SK-N-SH (cell line): Measurements from ENCODE around the gene ADD2. TPM values are rescaled to one million over a fixed set of nuclear protein-coding genes. Genes with fewer than 3 reads are reported as not detected.

Experiments used
- CTCF ChIA-PET: fragments of 300-600, 350-600 bp; formaldehyde crosslinking; extraction: SDS; loops from one replicate; lab custom pipeline; 2021; lab: Yijun Ruan, JAX
- POLR2A ChIA-PET: fragments of 350-600 bp; sonication (Branson Sonifier 250); formaldehyde crosslinking; extraction: SDS; loops from one replicate; lab custom pipeline; 2020; ENCODE audit warnings: antibody characterized with exemption, inconsistent platforms; lab: Yijun Ruan, JAX
- DNase-seq: peaks from one replicate; pipeline ENCODE4 v3.0.0; 2012
- H2AFZ ChIP-seq: fragments of 200-600 bp; sonication (generic); 2 replicates; pipeline ENCODE4 v1.8.1; 2016; ENCODE audit warnings: antibody characterized with exemption, mild to moderate bottlenecking, low read depth
- H3F3A ChIP-seq: fragments of 200-600 bp; sonication (generic); replicated peaks from 2 replicates; pipeline ENCODE3; 2016; ENCODE audit warnings: antibody characterized with exemption, mild to moderate bottlenecking; ENCODE audit not compliant: insufficient read depth
- H3K27ac ChIP-seq, 2 experiments: fragments of 200-500 bp in 1 of 2; fragments of 200-600 bp in 1 of 2; sonication (Bioruptor generic) in 1 of 2; sonication (generic), shearing (Covaris generic) in 1 of 2; 2 replicates each; pipeline versions ENCODE4 v1.5.1 to v1.6.1; 2014 to 2016; ENCODE audit warnings: low read depth in 2 of 2, inconsistent platforms in 1 of 2, low read length in 1 of 2, mild to moderate bottlenecking in 1 of 2, mixed read lengths in 1 of 2
- H3K27me3 ChIP-seq: fragments of 200-600 bp; sonication (generic), shearing (Covaris generic); 2 replicates; pipeline ENCODE4 v1.6.1; 2016; ENCODE audit warnings: mixed run types; ENCODE audit not compliant: insufficient read depth
- H3K36me3 ChIP-seq, 2 experiments: fragments of 200-500 bp in 1 of 2; fragments of 200-600 bp in 1 of 2; sonication (Bioruptor generic) in 1 of 2; sonication (generic) in 1 of 2; replicated peaks in 1 of 2; 2 replicates each; pipeline versions ENCODE3 to v1.5.1; 2014 to 2016; ENCODE audit warnings: low read length in 1 of 2, mild to moderate bottlenecking in 1 of 2; ENCODE audit not compliant: insufficient read depth in 2 of 2, control insufficient read depth in 1 of 2
- H3K4me1 ChIP-seq, 2 experiments: fragments of 200-500 bp in 1 of 2; fragments of 200-600 bp in 1 of 2; sonication (Bioruptor generic) in 1 of 2; sonication (generic), shearing (Covaris generic) in 1 of 2; 2 replicates each; pipeline versions ENCODE4 v1.5.1 to v1.6.1; 2014 to 2016; ENCODE audit warnings: low read depth in 1 of 2, low read length in 1 of 2, mixed run types in 1 of 2; ENCODE audit not compliant: insufficient read depth in 2 of 2, control insufficient read depth in 1 of 2
- H3K4me2 ChIP-seq: fragments of 200-600 bp; sonication (generic), shearing (Covaris generic); 2 replicates; pipeline ENCODE4 v1.6.1; 2017; ENCODE audit warnings: mixed run types
- H3K4me3 ChIP-seq, 2 experiments: fragments of 200-500 bp in 1 of 2; fragments of 200-600 bp in 1 of 2; sonication (Bioruptor generic) in 1 of 2; sonication (generic), shearing (Covaris generic) in 1 of 2; 2 replicates each; pipeline versions ENCODE4 v1.5.1 to v1.8.1; 2014 to 2016; ENCODE audit warnings: low read depth in 2 of 2, inconsistent platforms in 1 of 2, low read length in 1 of 2, mild to moderate bottlenecking in 1 of 2, mixed read lengths in 1 of 2, moderate library complexity in 1 of 2
- H3K79me2 ChIP-seq: fragments of 200-600 bp; sonication (generic); 2 replicates; pipeline ENCODE4 v1.8.1; 2017; ENCODE audit warnings: mild to moderate bottlenecking; ENCODE audit not compliant: insufficient read depth
- H3K9ac ChIP-seq: fragments of 200-600 bp; sonication (generic); 2 replicates; pipeline ENCODE4 v1.6.1; 2017; ENCODE audit warnings: mixed run types
- H3K9me2 ChIP-seq: fragments of 200-600 bp; sonication (generic); 2 replicates; pipeline ENCODE4 v1.6.1; 2017; ENCODE audit warnings: mixed run types
- H3K9me3 ChIP-seq: fragments of 200-600 bp; sonication (generic); 2 replicates; pipeline ENCODE4 v1.6.1; 2017; ENCODE audit warnings: mixed run types, mild to moderate bottlenecking, moderate library complexity
- H4K20me1 ChIP-seq: fragments of 200-600 bp; sonication (generic); 2 replicates; pipeline ENCODE4 v1.6.1; 2017; ENCODE audit warnings: mild to moderate bottlenecking, mixed run types; ENCODE audit not compliant: insufficient read depth
- CHD2 ChIP-seq: fragments of 150-350 bp; IDR thresholded peaks from 2 replicates; pipeline ENCODE4 v1.6.1; 2018; ENCODE audit warnings: low read length; ENCODE audit not compliant: partially characterized antibody
- EZH2phosphoT487 ChIP-seq: fragments of 200-600 bp; sonication (generic); IDR thresholded peaks from 2 replicates; pipeline ENCODE4 v1.6.1; 2017; ENCODE audit warnings: low read depth, mixed run types, mild to moderate bottlenecking, antibody characterized with exemption, moderate library complexity, borderline replicate concordance
- MXI1 ChIP-seq: IDR thresholded peaks from 2 replicates; pipeline ENCODE4 v1.6.1; 2012; ENCODE audit warnings: mild to moderate bottlenecking, low read depth, low read length, improper control_type of control experiment
- POLR2AphosphoS5 ChIP-seq: IDR thresholded peaks from 2 replicates; pipeline ENCODE4 v1.6.1; 2012; ENCODE audit warnings: low read depth, low read length
- REST ChIP-seq: IDR thresholded peaks from 2 replicates; pipeline ENCODE4 v1.6.1; 2012; ENCODE audit warnings: mild to moderate bottlenecking, low read depth, low read length, moderate library complexity
- SIN3A ChIP-seq: IDR thresholded peaks from 2 replicates; pipeline ENCODE4 v1.6.1; 2012; ENCODE audit warnings: low read depth, mild to moderate bottlenecking, low read length, moderate library complexity, borderline replicate concordance
- WGBS: methylation state at CpG from one replicate; pipeline ENCODE4 v1.1.6; 2017; ENCODE audit warnings: low lambda C conversion rate; 5-methylcytosine and 5-hydroxymethylcytosine counted together
- polyA plus RNA-seq, 3 experiments: library from polyadenylated mRNA; depleted of rRNA; stranded (reverse); fragments of >200 nt; gene quantifications; 2 replicates each; pipeline ENCODE4 v1.2.3, GENCODE V29; 2012

The ADD2 gene
- polyA plus RNA-seq, 1 of the 3 experiments (the other 2 are of a cell fraction): 0.30 TPM

- Histone ChIP-seq H3K27me3 (peaks cover 25% of the 10 kb centered on the region), H3K4me1 (peaks cover 0 to 10% of the 10 kb centered on the region in 2 experiments; a peak in 2 of 4 replicates), H3K9me3 (no peaks in the 10 kb centered on the region), H3K36me3 (no peaks in the 10 kb centered on the region), H3K4me2 (peak overlapping the region; percentile 76), H3K4me3 (peak overlapping the region; percentile 50 to 52), H3K27ac (peak overlapping the region in 1 of 2 experiments; percentile 36; a peak in 1 of 4 replicates), H3K9me2 (no peaks in the 10 kb centered on the region), H3F3A (no peaks in the 10 kb centered on the region), H2AFZ (no peak overlapping the region), H4K20me1 (no peaks in the 10 kb centered on the region), H3K9ac (no peak overlapping the region), H3K79me2 (no peaks in the 10 kb centered on the region)
- DNase-seq: peak; percentile 85
- POLR2A ChIA-PET: no interaction called here
- no peak for TF ChIP-seq POLR2AphosphoS5
- TF ChIP-seq MXI1: peak; percentile 33; the same call in 1 of the 2 replicates
- no peak for TF ChIP-seq SIN3A
- no peak for TF ChIP-seq CHD2
- CTCF ChIA-PET: interaction anchor here (0.7 to 4.1 kb wide), 18 partner anchors 8 to 262 kb away, joined by 3 to 40 read pairs (median 6); partner anchors contain the start of gene FIGLA
- WGBS: 5% methylated on average over 25 of the region's 51 CpGs
Observed at GRCh38 chr2:70767079-70767698, 811 bp downstream of the ADD2 start.

DNA sequence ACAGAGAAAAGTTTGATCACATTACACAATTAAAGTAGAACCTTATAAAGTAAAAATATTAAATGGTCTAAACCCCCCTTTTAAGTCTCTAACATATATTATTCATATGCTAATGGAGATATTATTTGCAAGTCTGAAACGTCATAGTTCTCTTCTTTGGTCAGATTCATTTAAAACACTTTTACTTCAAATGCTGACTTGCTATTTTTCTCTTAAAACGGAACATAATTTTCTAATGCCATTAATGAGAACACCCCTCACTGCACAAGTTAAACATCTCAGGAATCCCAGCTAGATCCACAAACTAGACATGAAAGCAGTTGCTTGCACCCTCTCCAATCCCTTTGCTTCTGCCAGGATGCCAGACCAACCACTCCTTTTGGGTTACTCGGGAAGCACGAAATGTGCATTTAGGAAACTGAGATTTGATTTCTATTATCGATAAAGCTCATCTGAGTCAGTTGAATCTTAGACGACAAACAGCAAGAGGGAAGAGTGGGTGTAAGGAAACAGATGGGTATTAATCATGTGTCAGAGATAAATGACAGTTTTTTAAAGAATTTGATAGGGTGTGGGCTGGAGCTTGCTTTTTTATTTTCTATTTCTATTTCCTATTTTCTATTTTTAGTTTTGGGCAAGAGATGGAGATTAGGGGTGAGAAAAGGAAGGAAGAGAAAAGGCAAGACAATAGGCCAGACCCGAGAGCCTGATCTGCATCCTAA is 1.5 kb downstream of the ADD2 start:
- Histone ChIP-seq H3K9ac (no peak overlapping the region), H3K9me3 (no peaks in the 10 kb centered on the region), H3K9me2 (no peaks in the 10 kb centered on the region), H3K27me3 (peaks cover 25% of the 10 kb centered on the region), H3K79me2 (no peaks in the 10 kb centered on the region), H2AFZ (no peak overlapping the region), H3F3A (no peaks in the 10 kb centered on the region), H3K36me3 (no peaks in the 10 kb centered on the region), H3K4me2 (0 out of 2 replicates have a peak overlapping the region, but pooled peaks have one; percentile 76), H3K4me3 (peak overlapping the region in 1 of 2 experiments; percentile 50; a peak in 2 of 4 replicates), H3K27ac (no peak overlapping the region; a peak in 1 of 4 replicates), H3K4me1 (peaks cover 0 to 10% of the 10 kb centered on the region in 2 experiments; a peak in 2 of 4 replicates), H4K20me1 (no peaks in the 10 kb centered on the region)
- CTCF ChIA-PET: interaction anchor here (0.7 to 1.4 kb wide), 5 partner anchors 23 to 180 kb away, joined by 3 to 5 read pairs (median 3); partner anchors contain the start of gene FIGLA
- DNase-seq: no peak
- TF ChIP-seq REST (no peak), EZH2phosphoT487 (0 out of 2 replicates have a peak, but pooled peaks have one; percentile 45)
- WGBS: 42% methylated on average over 7 of the region's 7 CpGs
- POLR2A ChIA-PET: no interaction called here
